K562 (cell line): Measurements from ENCODE around the gene RERE. TPM values are rescaled to one million over a fixed set of nuclear protein-coding genes. Genes with fewer than 3 reads are reported as not detected.
A peak's percentile ranks its signal among the peaks of the same experiment; 100 is the strongest.

ENCODE experiments used
- AFF4 ChIP-seq: sonication (generic); formaldehyde crosslinking; IDR thresholded peaks from 2 replicates; pipeline ENCODE4 v1.8.0; 2023; ENCODE audit warnings: mild to moderate bottlenecking, missing genetic modification reagents
- CLOCK ChIP-seq: fragments of 250-450 bp; sonication (Bioruptor Pico); IDR thresholded peaks from 2 replicates; pipeline ENCODE4 v1.4.0; 2020; ENCODE audit warnings: mild to moderate bottlenecking, moderate library complexity, borderline replicate concordance
- CREB3L1 ChIP-seq: fragments of 450-650 bp; IDR thresholded peaks from 2 replicates; pipeline ENCODE4 v1.6.1; 2014; ENCODE audit warnings: low read depth, mild to moderate bottlenecking, moderate library complexity, borderline replicate concordance
- DDX20 ChIP-seq: fragments of 450-650 bp; IDR thresholded peaks from 2 replicates; pipeline ENCODE4 v1.6.1; 2016; ENCODE audit warnings: missing genetic modification characterization, low read depth, mild to moderate bottlenecking, missing compliant biosample characterization, moderate library complexity
- HMGXB4 ChIP-seq: sonication (generic); formaldehyde crosslinking; IDR thresholded peaks from 2 replicates; pipeline ENCODE4 v1.8.1; 2023; ENCODE audit warnings: mild to moderate bottlenecking, missing genetic modification reagents
- JUND ChIP-seq, 2 experiments: IDR thresholded peaks; 2 replicates in 1 of 2; 3 replicates in 1 of 2; pipeline ENCODE4 v1.6.1; 2011; ENCODE audit warnings: borderline replicate concordance in 2 of 2, low read depth in 2 of 2, low read length in 2 of 2, improper control_type of control experiment in 1 of 2, missing biosample characterization in 1 of 2, missing genetic modification characterization in 1 of 2, missing genetic modification reagents in 1 of 2
- MITF ChIP-seq: IDR thresholded peaks from 2 replicates; pipeline ENCODE4 v1.6.1; 2014; ENCODE audit warnings: antibody characterized with exemption
- NR2C1 ChIP-seq, 2 experiments: fragments of 450-650 bp; IDR thresholded peaks; 2 replicates each; pipeline ENCODE4 v1.6.1; 2017; ENCODE audit warnings: mild to moderate bottlenecking in 2 of 2, antibody characterized with exemption in 1 of 2, inconsistent platforms in 1 of 2, missing compliant biosample characterization in 1 of 2, missing genetic modification characterization in 1 of 2
- RBBP5 ChIP-seq: fragments of 200-600 bp; sonication (generic); IDR thresholded peaks from 2 replicates; pipeline ENCODE4 v1.6.1; 2012; ENCODE audit warnings: borderline replicate concordance, mild to moderate bottlenecking, low read length, control low read depth, inconsistent platforms; ENCODE audit not compliant: insufficient read depth, poor library complexity, severe bottlenecking
- RHOXF2B ChIP-seq: fragments of 250-450 bp; sonication (Bioruptor Pico); conservative IDR thresholded peaks from 2 replicates; pipeline ENCODE4 v1.5.1; 2021
- SETDB1 ChIP-seq: IDR thresholded peaks from one replicate; pipeline ENCODE4 v1.6.1; 2012; ENCODE audit warnings: low read length, control low read depth, inconsistent platforms
- ZBTB34 ChIP-seq: fragments of 250-450 bp; sonication (Bioruptor Pico); IDR thresholded peaks from 2 replicates; pipeline ENCODE4 v1.8.0; 2021; ENCODE audit warnings: mild to moderate bottlenecking, moderate library complexity
- polyA plus RNA-seq, 8 experiments: library from polyadenylated mRNA; depleted of rRNA in 4 of 8; stranded (reverse) in 5 of 8; unstranded in 3 of 8; fragments of >200 nt; fragmentation: Nextera tagmentation in 2 of 8; fragmentation: Illumina TruSeq in 1 of 8; extraction: Ambion mirVana in 2 of 8; extraction: Trizol in 1 of 8; gene quantifications; 2 replicates each; pipeline versions ENCODE4 v1.2.1 to v1.2.3, GENCODE V29; 2011 to 2014; ENCODE audit warnings: inconsistent platforms in 1 of 8, missing spikeins in 1 of 8
- total RNA-seq, 7 experiments: library from RNA; depleted of rRNA in 6 of 7; stranded (reverse); fragments of >200 nt in 6 of 7; fragmentation: Illumina TruSeq in 2 of 7; extraction: Trizol in 2 of 7; gene quantifications; 2 replicates each; pipeline versions ENCODE4 v1.2.1 to v1.2.3, GENCODE V29; 2011 to 2021; ENCODE audit warnings: low replicate concordance in 1 of 7

Gene RERE
- total and polyA plus RNA-seq, 9 of the 15 experiments (the other 6 are each of a cell fraction or from before 2014, with no cell fraction given): 3.0 to 51.5 (median 13.4) TPM

- TF ChIP-seq CREB3L1: no peak
- no peak for TF ChIP-seq CLOCK (CRISPR knock-in tag)
- no peak for TF ChIP-seq DDX20 (tag)
- no peak for TF ChIP-seq ZBTB34 (CRISPR knock-in tag)
- no peak for TF ChIP-seq JUND (IDR thresholded peaks at IDR 0.05; ENCODE audit: borderline replicate concordance, low read depth, low read length)
- no peak for TF ChIP-seq JUND (tag; IDR thresholded peaks at IDR 0.05; ENCODE audit: borderline replicate concordance, low read depth, low read length)
- TF ChIP-seq MITF: 0 out of 2 replicates have a peak, but pooled peaks have one; percentile 26
- no peak for TF ChIP-seq SETDB1
- peak; percentile 77; the same call in 1 of the 2 replicates for TF ChIP-seq AFF4 (CRISPR knock-in tag)
- peak; percentile 61 for TF ChIP-seq NR2C1 (IDR thresholded peaks at IDR 0.05)
- peak; percentile 36; the same call in 1 of the 2 replicates for TF ChIP-seq NR2C1 (tag; IDR thresholded peaks at IDR 0.05)
- no peak; the same call in 1 of the 2 replicates for TF ChIP-seq HMGXB4 (CRISPR knock-in tag)
- TF ChIP-seq RHOXF2B: no peak
- TF ChIP-seq RBBP5: peak; percentile 17
Measured at GRCh38 chr1:8816831-8817411, 519 bp downstream of the RERE start (continued).
